ENCODE results near the gene DYNLT2B. TPM values are rescaled to one million over a fixed set of nuclear protein-coding genes. Genes with fewer than 3 reads are reported as not detected.

DYNLT2B gene
- total RNA-seq, 4 donors from 2014 or later: 6.6 to 16.6 (median 8.4) TPM

DNA sequence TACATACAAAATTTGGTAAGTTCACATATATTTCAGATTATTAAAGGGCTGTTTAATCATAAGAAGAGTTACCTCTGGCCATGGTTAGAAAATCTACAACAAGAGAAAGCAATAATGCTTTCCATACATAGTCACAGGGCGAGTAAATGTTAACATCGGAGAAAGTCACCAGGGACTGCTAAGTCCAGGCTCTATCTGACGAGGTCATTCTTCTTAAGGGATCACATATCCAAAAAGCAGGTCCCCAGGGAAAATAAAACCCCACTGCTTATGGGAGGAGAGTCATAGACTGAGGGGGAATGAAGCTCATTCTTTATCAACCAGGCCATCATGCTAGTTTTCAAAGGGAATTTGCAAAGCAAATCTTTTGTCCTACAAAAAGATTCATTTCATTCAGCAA lies 33.6 kb downstream of the DYNLT2B start:
- DNase-seq: no peak
- intact Hi-C loops (cut with DNase I): no loop called here
- H3K27me3 ChIP-seq: no peaks in the 10 kb centered on the region
- no peak overlapping the region for H3K4me3 ChIP-seq
- H3K4me1 ChIP-seq: peaks cover 14 to 66% (median 38%) of the 10 kb centered on the region in 3 donors
- H3K27ac ChIP-seq: no peak overlapping the region
- H3K9me3 ChIP-seq: no peaks in the 10 kb centered on the region
- WGBS, 2 donors: 71 to 76% methylated on average over 3 of the region's 3 CpGs
- no peaks in the 10 kb centered on the region for H3K36me3 ChIP-seq
- TF ChIP-seq POLR2A (IDR thresholded peaks at IDR 0.05): no peak
- TF ChIP-seq, protein P1, sequence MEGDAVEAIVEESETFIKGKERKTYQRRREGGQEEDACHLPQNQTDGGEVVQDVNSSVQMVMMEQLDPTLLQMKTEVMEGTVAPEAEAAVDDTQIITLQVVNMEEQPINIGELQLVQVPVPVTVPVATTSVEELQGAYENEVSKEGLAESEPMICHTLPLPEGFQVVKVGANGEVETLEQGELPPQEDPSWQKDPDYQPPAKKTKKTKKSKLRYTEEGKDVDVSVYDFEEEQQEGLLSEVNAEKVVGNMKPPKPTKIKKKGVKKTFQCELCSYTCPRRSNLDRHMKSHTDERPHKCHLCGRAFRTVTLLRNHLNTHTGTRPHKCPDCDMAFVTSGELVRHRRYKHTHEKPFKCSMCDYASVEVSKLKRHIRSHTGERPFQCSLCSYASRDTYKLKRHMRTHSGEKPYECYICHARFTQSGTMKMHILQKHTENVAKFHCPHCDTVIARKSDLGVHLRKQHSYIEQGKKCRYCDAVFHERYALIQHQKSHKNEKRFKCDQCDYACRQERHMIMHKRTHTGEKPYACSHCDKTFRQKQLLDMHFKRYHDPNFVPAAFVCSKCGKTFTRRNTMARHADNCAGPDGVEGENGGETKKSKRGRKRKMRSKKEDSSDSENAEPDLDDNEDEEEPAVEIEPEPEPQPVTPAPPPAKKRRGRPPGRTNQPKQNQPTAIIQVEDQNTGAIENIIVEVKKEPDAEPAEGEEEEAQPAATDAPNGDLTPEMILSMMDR (IDR thresholded peaks at IDR 0.05): no peak

DNA sequence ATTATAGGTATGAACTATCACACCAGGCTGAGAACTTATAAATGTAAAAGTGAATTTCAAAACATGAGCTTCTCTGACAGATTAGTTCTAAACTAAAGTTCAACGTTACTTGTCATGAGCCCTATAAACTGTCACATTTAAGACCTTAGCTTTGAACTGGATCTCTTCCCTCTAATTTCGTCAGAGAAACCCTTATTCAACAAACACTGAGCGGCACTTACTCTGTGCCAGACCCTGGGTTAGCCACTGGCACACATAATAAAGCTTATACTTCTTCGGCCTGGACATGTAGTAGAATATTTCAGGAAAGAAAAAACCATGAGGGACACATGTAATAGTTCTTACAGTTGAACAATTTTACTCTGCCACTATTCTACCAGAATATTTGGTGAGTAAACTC lies 36.1 kb downstream of the DYNLT2B start:
- H3K9me3 ChIP-seq: no peaks in the 10 kb centered on the region
- DNase-seq: no peak
- no peaks in the 10 kb centered on the region for H3K36me3 ChIP-seq
- H3K27ac ChIP-seq: no peak overlapping the region
- TF ChIP-seq, protein P1 (IDR thresholded peaks at IDR 0.05): no peak
- no peak for TF ChIP-seq POLR2A (IDR thresholded peaks at IDR 0.05)
- H3K4me1 ChIP-seq: peaks cover 14 to 77% (median 50%) of the 10 kb centered on the region in 3 donors
- H3K4me3 ChIP-seq: no peak overlapping the region
- no peaks in the 10 kb centered on the region for H3K27me3 ChIP-seq
- WGBS, 2 donors: 83 to 93% methylated on average over 4 of the region's 4 CpGs
- intact Hi-C loops (cut with DNase I): no loop called here

DNA sequence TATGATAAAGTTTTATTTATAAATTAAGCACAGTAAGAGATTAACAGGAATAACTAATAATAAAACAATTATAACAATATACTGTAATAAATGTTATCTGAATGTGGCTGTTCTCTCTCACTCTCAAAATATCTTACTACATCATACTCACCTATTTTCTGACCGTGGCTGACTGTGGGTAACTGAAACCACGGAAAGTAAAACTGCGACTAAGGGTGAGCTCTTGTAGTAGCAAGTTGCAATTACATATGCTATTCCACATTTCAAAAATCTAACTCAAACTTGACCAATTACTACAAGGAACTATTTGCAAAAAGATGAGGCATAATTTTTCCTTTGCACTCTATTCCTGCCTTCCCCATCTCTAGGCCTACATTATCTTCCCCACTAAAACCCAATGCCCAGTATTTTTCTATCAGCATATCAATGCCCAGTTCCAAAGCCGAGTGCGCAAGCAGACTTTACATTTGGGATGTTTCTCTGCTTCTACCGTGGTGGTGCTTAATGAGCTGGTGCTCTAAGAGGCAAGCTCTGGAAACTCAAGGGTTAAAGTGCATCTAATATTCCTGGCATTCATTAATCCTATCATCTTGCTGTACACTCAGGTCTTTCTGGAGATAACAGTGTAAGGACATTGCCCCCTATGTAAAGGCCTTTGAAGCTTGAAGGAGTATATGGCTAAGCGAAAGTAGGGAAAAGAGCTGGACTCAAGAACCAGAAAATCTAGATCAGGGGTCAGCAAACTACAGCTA lies 37.2 kb downstream of the DYNLT2B start:
- no peak overlapping the region for H3K4me3 ChIP-seq
- H3K9me3 ChIP-seq: no peaks in the 10 kb centered on the region
- 76 to 89% methylated on average over 7 of the region's 7 CpGs for WGBS, 2 donors
- H3K36me3 ChIP-seq: no peaks in the 10 kb centered on the region
- TF ChIP-seq, protein P1 (IDR thresholded peaks at IDR 0.05): no peak
- TF ChIP-seq POLR2A (IDR thresholded peaks at IDR 0.05): no peak
- no peak for DNase-seq
- peak overlapping the region in 1 of 4 donors; percentile 19 for H3K27ac ChIP-seq
- H3K27me3 ChIP-seq: no peaks in the 10 kb centered on the region
- H3K4me1 ChIP-seq: peaks cover 4 to 66% (median 40%) of the 10 kb centered on the region in 3 donors
- intact Hi-C loops (cut with DNase I): no loop called here

DNA sequence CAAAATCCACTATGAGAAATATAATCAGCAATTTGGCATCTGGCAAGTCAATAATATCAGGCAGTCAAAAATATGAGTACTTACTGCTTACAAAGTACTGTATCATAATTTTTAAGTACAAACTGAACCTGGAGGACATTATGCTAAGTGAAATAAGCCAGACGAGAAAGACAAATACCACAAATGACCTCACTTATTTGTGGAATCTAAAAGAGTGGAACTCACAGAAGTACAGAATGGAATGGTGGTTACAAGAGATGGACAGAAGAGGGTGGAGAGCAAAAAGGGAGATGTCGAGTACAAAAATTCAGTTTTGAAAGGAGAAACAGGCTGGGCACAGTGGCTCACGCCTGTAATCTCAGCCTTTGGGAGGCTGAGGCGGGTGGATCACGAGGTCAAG lies 42.9 kb downstream of the DYNLT2B start:
- no peak for TF ChIP-seq POLR2A (IDR thresholded peaks at IDR 0.05)
- TF ChIP-seq, protein P1 (IDR thresholded peaks at IDR 0.05): no peak
- no peaks in the 10 kb centered on the region for H3K9me3 ChIP-seq
- peaks cover 7 to 53% (median 27%) of the 10 kb centered on the region in 3 donors for H3K4me1 ChIP-seq
- peaks cover 0 to 24% (median 6%) of the 10 kb centered on the region in 3 donors for H3K36me3 ChIP-seq
- no peak for DNase-seq
- intact Hi-C loops (cut with DNase I): no loop called here
- peak overlapping the region; percentile 24 to 76 (median 64) for H3K27ac ChIP-seq
- WGBS, 2 donors: 83 to 89% methylated on average over 5 of the region's 5 CpGs
- H3K4me3 ChIP-seq: peak overlapping the region in 1 of 4 donors; percentile 12
- H3K27me3 ChIP-seq: no peaks in the 10 kb centered on the region

DNA sequence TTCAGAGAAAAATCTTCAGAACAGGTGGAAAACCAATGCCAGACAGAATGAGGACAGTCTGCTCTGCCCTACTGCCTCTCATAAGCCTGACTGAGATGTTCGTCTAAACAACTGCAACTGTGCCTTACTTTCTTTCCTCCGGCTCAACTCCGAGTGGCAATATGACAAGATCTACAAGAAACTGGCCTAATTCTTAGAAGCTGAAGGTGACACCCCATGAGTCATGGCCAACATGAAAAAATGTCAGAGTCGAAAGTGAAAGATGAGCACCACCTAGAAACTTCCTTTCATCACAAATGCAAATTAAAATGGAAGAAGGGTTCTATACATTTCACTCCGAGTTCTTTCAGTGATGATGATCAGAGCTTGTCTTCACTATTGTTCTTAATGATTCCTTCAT lies 43.5 kb downstream of the DYNLT2B start:
- peak overlapping the region; percentile 58 to 76 (median 72) for H3K27ac ChIP-seq
- 51 to 54% methylated on average over 5 of the region's 5 CpGs for WGBS, 2 donors

More for the DNA sequence above, 43.5 kb downstream of the DYNLT2B start:
- H3K4me3 ChIP-seq: peak overlapping the region in 1 of 4 donors; percentile 12
- intact Hi-C loops (cut with DNase I): no loop called here
- TF ChIP-seq, protein P1 (IDR thresholded peaks at IDR 0.05): no peak
- peak in 1 of 4 donors; percentile 22 for TF ChIP-seq POLR2A (IDR thresholded peaks at IDR 0.05)
- H3K9me3 ChIP-seq: no peaks in the 10 kb centered on the region
- no peak for DNase-seq
- H3K27me3 ChIP-seq: no peaks in the 10 kb centered on the region
- H3K36me3 ChIP-seq: peaks cover 0 to 30% (median 6%) of the 10 kb centered on the region in 3 donors
- peaks cover 7 to 48% (median 22%) of the 10 kb centered on the region in 3 donors for H3K4me1 ChIP-seq

Measured in esophagus squamous epithelium (tissue), 5 donors.